Uterus (tissue), 2 donors: ENCODE measurements around the gene CTCF.

Experiments
- POLR2A ChIP-seq, 2 donors: fragments of 450-650 bp; IDR thresholded peaks; one replicate each; pipeline ENCODE4 v1.6.1; 2016; ENCODE audit warnings: antibody characterized with exemption in 2 of 2, mild to moderate bottlenecking in 1 of 2, moderate library complexity in 1 of 2
- TF ChIP-seq, protein P1 (sequence below), 4 experiments: fragments of 200-600 bp in 2 of 4; fragments of 450-650 bp in 2 of 4; sonication (generic) in 2 of 4; IDR thresholded peaks; one replicate each; pipeline ENCODE4 v1.5.1; 2016 to 2019; ENCODE audit warnings: antibody characterized with exemption in 4 of 4, mild to moderate bottlenecking in 2 of 4, moderate library complexity in 1 of 4

DNA sequence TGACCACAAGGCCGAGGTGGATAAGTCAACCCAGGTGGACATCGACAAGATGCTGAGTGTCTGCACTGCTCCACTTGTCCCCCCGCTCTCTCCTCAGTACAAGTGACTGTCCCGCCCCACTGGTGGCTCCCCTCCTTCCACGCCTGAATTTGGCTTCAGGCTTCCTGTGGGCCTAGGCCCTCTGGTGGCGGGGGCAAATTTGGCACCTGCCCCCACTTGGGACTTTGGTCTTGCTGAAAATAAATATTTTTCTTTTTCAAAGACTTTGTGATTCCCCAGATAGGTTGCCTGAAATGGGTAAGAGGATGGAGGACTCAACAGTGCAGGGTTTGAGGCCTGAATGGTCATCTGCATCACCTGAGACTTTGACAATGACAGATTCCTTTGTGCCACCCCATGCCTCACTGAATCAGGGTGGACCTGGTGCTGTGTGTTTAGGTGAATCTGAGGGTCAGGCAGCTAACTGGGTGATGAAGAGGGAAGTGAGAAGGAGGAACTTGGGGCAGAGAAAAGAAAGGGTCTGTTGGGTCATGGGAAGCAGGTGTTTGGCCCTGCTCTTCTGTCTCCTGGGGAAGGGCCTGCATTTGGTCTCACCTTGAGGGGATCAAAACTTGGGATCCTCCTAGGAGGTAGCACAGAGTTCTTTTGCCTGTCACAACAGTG is 106.3 kb downstream of the CTCF start:
- TF ChIP-seq, protein P1, sequence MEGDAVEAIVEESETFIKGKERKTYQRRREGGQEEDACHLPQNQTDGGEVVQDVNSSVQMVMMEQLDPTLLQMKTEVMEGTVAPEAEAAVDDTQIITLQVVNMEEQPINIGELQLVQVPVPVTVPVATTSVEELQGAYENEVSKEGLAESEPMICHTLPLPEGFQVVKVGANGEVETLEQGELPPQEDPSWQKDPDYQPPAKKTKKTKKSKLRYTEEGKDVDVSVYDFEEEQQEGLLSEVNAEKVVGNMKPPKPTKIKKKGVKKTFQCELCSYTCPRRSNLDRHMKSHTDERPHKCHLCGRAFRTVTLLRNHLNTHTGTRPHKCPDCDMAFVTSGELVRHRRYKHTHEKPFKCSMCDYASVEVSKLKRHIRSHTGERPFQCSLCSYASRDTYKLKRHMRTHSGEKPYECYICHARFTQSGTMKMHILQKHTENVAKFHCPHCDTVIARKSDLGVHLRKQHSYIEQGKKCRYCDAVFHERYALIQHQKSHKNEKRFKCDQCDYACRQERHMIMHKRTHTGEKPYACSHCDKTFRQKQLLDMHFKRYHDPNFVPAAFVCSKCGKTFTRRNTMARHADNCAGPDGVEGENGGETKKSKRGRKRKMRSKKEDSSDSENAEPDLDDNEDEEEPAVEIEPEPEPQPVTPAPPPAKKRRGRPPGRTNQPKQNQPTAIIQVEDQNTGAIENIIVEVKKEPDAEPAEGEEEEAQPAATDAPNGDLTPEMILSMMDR (IDR thresholded peaks at IDR 0.05) = no peak
- TF ChIP-seq POLR2A (IDR thresholded peaks at IDR 0.05) = no peak
